Glomerular endothelial cell (primary cell): ENCODE results near the gene ANKRD12. TPM values are rescaled to one million over a fixed set of nuclear protein-coding genes. Genes with fewer than 3 reads are reported as not detected.

Source experiments
- DNase-seq: peaks from one replicate; pipeline ENCODE4 v3.0.0-alpha.2; 2011; ENCODE audit warnings: low read depth, low spot score; ENCODE audit errors: extremely low read depth
- total RNA-seq: library from RNA; depleted of rRNA; stranded (reverse); fragments of >200 nt; gene quantifications from 2 replicates; pipeline ENCODE4 v1.2.3, GENCODE V29; 2015

The ANKRD12 gene
- total RNA-seq, 1 donor from 2014 or later: 16.3 TPM

DNA sequence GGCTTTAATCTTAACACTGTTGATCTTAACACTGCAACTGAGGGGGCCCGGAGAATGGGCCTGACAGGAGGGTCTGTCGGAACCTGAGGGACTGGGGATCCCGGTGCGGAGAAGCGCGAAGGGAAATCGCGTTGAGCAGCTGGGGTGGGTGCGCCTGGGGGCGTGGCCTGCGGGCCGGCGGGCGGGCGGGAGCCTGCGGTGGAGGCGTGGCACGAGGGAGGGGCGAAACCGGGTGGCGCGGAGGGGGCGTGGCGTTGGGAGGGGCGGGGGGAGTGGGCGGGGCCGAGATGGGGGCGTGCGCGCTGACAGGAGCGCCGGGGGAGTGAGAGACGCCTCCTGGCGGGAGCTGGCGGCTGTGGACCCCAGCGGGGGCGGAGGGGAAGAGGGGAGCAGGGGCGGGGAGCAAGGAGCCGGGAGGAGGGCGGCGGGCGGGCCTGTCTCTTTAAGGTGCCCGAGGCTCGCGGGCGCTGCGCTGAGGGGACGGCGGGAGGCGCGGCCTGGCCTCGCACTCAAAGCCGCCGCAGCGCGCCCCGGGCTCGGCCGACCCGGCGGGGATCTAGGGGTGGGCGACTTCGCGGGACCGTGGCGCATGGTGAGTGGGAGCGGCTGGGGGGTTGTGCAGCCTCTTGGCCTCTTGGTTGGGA, 197.9 kb downstream of the ANKRD12 start, which contains the start of gene TWSG1:
Gene TWSG1 (plus strand): TSS at position 445 of the 644 bp plus-strand sequence. CDS start 2,457 bp downstream, outside the sequence.
- no peak for DNase-seq

DNA sequence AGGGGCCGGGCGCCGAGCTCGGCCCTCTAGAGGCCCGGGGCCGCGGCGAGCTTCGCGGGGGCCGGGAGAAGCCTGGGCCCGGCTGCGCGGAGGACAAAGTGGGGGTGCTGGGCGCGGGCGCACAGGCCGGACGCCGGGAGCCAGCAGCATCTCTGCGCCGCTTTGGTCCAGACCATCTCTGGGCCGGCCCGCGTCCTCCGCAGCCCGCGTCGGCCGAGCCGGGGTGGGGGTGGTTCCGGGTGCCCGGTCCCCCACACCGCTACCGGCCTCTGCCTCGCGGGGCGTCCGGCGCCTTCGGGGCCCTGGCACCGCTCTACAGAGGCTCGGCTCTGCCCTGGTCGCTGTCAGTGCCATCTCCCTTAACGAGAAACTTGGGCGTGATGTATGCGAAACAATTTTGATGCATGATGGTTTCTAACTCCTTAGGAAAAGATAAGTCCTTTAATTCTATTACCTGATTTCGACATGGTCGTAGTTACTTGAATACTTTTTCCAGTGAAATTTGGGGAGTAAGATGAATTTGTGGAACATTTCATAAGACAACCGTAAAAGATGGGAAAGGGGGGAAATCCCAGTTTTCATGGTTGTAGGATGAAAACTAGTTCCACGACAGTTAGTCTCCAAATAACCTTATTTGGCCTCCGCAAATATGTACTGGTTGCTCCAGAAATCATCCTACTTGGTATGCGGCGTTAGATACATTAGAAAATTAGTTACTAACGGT, 198.6 kb downstream of the ANKRD12 start:
- DNase-seq: no peak

Other genes starting within 250 kb of the ANKRD12 start
- 93.2 and 130 TPM in 2 replicates for gene NDUFV2, start 34.1 kb upstream of the ANKRD12 start, total RNA-seq
- gene TWSG1, start 198.0 kb downstream of the ANKRD12 start, total RNA-seq: 56.7 and 74.9 TPM in 2 replicates